ENCODE measurements around the gene NVL.
A peak's percentile ranks its signal among the peaks of the same experiment; 100 is the strongest.

Gene NVL

DNA sequence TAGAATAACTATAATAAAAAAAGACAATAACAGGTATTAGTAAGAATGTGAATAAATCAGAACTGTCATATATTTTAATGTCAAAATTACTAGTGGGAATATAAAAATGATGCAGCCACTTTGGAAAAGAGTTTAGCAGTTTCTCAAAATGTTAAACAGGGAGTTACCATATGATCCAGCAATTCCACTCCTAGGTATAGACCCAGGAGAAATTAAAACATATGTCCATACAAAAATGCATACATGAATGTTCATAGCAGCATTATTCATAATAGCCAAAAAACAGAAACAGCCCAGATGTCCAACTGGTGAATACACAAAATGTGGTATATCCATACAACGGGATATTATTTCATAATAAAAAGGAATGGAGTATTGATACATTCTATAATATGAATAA, 71.6 kb downstream of the NVL start:
- no peak for DNase-seq
- intact Hi-C loops (cut with DNase I) = no loop called here

DNA sequence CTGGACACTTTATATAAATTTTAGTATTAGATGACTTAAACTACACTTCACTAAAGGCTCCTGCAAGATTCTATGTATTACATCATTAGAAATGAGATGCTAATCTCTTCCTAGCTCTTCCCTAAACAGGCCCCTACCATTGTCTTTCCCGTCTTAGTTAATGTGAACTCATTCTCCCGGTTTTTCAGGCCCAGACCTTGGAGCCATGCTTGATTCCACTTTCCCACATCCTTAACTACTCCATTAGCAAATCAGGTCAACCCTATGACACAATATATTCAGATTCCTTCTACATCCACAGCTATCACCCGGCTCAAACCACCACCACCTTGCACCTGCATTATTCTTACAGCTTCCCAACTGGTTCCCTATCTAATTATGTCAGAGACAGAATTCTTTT, 73.3 kb downstream of the NVL start:
- no peak for DNase-seq
- intact Hi-C loops (cut with DNase I) = no loop called here

DNA sequence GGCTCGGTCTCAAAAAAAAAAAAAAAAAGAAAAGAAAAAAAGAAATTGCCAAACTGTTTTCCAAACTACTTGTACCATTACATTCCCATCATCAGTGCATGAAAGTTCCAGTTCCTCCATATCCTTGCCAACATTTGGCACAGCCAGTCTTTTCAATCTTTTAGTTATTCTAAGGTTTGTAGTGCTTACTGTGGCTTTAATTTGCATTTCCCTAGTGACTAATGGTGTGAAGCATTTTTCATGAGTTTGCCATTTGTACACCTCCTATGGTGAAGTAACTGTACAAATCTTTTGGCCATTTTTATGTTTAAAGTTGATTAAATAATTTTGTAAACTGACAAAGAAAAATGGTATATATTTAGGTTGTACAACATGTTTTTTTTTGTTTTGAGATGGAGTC, 76.3 kb downstream of the NVL start:
- peak in 1 of 42 donors; percentile 3 for DNase-seq
- intact Hi-C loops (cut with DNase I) = no loop called here

DNA sequence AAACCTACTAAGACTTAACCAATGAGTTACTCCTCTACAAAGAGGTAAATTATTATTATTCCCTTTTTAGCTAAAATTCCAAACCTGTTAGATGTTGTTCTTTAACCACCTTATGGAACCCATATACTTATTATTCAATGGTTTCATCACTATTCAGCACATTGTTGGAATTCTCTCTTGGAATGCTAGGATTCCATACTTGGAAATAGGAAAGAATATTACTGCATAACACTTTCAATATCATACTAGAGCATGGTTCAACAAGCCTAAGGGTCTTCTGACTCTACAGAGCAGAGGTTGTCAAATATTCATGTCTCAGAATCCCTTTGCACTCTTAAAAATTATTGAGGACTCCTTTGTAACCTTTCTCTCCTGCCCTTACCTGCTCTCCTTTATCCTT, 77.5 kb downstream of the NVL start:
- no peak for DNase-seq
- intact Hi-C loops (cut with DNase I) = no loop called here

DNA sequence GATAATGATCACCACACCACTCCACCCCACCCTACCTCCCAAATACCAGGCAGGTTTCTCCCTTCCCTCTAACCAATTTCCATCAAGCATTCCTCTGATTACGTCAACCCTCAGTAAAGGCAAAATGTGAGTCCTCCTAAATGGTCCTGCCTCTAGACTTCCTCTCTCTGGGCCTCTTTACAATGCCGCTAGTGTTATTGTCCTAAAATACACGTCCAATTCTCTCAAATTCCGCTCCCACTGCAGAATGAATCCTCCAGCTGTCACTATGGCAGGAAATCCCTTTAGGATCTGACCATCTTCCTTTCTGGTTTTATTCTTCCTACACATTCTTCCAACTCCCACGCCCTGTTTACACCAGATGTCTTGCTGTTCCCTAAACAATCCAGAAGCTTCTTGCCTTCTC, 78.2 kb downstream of the NVL start:
- DNase-seq = peak in 1 of 42 donors; percentile 24
- intact Hi-C loops (cut with DNase I) = no loop called here

- peak in 36 of 42 donors; percentile 14 to 66 (median 38) for DNase-seq
- intact Hi-C loops (cut with DNase I) = no loop called here
These were observed 84.8 kb downstream of the NVL start for GRCh38 chr1:224245188-224245587.

- peak in 20 of 42 donors; percentile 10 to 65 (median 28) for DNase-seq
- intact Hi-C loops (cut with DNase I) = no loop called here
These were observed 91.2 kb downstream of the NVL start for GRCh38 chr1:224238756-224239155.

- DNase-seq = peak in 1 of 42 donors; percentile 11
- intact Hi-C loops (cut with DNase I) = no loop called here
These were observed 91.8 kb downstream of the NVL start for GRCh38 chr1:224238212-224238611.

GRCh38 chr1:224237119-224237881, 92.7 kb downstream of the NVL start:
- intact Hi-C loops (cut with DNase I) = no loop called here

GRCh38 chr1:224235813-224236493, 94.0 kb downstream of the NVL start:
- DNase-seq = no peak
- intact Hi-C loops (cut with DNase I) = no loop called here

More at GRCh38 chr1:224237119-224237881, 92.7 kb downstream of the NVL start:
- no peak for DNase-seq

DNA sequence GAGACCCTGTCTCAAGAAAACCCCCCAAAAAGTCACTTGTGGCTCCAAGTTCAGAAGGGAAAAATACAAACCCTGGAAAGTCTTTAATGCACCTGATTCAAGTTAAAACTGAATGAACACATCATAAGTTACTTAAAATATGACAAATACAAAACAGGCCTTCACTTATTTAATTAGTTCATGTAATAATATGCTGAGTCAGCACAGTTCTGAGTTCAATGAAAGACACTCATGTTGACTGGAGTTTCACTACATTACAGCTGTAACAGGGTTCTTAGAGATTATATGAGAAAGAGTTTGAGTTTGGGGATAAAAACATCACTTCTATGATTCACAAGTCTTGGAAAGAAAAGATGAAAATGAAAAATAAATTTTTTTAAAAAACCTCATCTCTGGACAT, 96.0 kb downstream of the NVL start:
- no peak for DNase-seq
- intact Hi-C loops (cut with DNase I) = no loop called here

GRCh38 chr1:224226849-224227502, 103.0 kb downstream of the NVL start:
- intact Hi-C loops (cut with DNase I) = no loop called here
- DNase-seq = peak in 6 of 42 donors; percentile 6 to 52 (median 26)

DNA sequence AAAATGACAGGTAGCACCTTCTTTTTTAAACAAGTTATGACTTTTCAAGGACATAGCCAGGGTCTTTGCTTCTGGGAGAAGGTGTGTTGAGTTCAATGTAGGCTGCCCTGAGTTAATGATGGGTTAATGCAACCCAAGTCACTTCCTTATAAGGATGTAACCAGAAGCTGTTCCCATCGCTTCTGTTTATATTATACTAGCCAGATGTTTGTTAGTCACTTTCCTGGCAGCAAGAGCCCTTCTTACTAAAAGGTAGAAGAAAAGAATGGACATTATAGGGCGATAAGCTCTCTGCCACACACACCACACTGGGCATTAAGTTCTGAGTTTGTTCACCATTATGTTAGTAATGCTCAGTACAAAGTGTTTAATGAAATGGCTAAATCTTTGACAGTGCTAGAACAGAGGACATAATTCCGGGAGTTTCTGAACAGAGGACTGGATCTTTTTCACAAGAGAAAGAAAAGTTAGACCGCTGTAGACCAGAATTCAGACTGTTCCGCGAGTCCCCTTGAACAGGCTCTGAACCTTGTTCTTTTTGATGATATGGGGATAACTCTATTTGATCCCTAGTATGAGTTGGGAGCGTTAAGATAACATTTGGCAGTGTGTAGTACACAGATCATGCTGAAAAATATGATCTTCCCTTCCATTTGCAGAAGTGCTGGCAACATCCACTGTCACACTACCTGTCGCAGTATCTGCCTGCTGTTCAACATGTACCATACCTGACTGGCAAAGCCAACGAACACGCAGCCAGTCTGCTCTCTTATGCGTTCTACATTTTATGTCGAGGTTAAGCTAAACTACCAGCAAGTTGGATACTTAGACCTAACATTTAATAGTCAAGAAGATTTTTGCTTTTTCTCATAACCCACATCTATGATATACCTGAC, 105.9 kb downstream of the NVL start:
- no peak for DNase-seq

DNA sequence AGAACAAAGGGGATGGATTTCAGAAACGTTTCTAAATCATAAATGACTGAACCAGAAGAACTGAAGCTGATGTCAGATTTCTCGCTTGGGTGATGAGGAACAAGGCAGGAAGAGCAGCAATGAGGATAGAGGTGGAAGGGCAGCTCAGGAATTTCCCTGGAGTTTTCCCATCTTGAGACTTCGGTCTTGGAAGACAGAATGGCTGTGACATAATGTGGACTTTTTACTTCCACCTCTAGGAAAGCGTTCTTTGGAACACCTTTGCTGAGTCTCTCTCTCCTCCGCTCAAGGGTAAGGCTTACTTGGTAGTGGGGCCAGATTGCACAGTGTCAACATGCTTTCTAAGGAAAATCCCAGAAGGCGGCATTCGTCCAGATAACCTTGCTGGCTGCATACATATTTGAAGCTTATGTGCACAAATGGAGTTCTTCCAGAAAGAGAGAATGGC, 110.3 kb downstream of the NVL start:
- intact Hi-C loops (cut with DNase I) = no loop called here
- no peak for DNase-seq

More for the DNA sequence above, 105.9 kb downstream of the NVL start:
- intact Hi-C loops (cut with DNase I) = no loop called here

DNA sequence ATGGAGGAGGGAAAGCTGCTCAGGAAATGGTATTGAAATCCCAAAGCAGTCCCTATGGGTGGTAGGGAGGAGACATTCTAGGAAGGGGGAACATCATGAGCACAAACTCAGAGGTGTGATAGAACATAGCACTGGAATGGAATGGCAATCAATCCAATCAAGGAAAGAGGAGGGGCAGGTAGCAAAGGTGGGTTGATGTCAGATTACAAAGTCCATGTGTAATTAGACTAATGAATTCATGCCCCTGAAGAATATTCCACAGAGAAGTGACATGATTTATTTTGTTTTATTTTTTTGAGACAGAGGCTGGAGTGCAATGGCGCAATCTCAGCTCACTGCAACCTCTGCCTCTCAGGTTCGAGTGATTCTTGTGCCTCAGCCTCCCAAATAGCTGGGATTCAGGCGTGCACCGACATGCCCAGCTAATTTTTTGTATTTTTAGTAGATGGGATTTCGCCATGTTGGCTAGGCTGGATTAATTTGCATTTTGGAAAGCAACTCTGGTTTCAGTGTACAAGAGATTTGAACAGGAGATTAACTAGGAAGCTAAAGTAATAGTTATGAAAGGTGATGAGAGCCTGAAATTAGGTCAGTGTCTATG, 110.9 kb downstream of the NVL start:
- intact Hi-C loops (cut with DNase I) = no loop called here

GRCh38 chr1:224217655-224218623, 112.0 kb downstream of the NVL start:
- intact Hi-C loops (cut with DNase I) = no loop called here
- no peak for DNase-seq

More for the DNA sequence above, 110.9 kb downstream of the NVL start:
- no peak for DNase-seq

DNA sequence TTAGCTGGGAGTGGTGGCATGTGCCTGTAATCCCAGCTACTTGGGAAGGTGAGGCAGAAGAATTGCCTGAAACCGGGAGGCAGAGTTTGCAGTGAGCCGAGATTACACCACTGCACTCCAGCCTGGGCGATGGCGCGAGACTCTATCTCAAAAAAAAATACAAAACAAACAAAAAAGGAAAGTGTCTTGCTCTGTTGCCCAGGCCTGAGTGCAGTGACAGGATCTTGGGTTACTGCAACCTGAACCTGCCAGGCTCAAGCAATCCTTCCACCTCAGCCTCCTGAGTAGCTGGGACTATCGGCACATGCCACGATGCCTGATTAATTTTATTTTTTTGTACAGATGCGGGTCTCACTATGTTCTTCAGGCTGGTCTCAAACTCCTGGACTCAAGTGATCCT, 113.6 kb downstream of the NVL start:
- no peak for DNase-seq
- intact Hi-C loops (cut with DNase I) = no loop called here
